Panc1 (cell line): Measurements from ENCODE around the gene RASD1.

ENCODE experiments used
- POLR2AphosphoS5 ChIP-seq: IDR thresholded peaks from 2 replicates; pipeline ENCODE4 v1.6.1; 2012; ENCODE audit warnings: mild to moderate bottlenecking, low read depth, low read length, moderate library complexity
- TF ChIP-seq, protein P1 (sequence below), 2 experiments: IDR thresholded peaks; 2 replicates each; pipeline ENCODE4 v1.6.1; 2011 to 2012; ENCODE audit warnings: low read depth in 2 of 2, control low read depth in 1 of 2, low read length in 1 of 2, mild to moderate bottlenecking in 1 of 2, moderate library complexity in 1 of 2; ENCODE audit not compliant: insufficient read depth in 1 of 2

DNA sequence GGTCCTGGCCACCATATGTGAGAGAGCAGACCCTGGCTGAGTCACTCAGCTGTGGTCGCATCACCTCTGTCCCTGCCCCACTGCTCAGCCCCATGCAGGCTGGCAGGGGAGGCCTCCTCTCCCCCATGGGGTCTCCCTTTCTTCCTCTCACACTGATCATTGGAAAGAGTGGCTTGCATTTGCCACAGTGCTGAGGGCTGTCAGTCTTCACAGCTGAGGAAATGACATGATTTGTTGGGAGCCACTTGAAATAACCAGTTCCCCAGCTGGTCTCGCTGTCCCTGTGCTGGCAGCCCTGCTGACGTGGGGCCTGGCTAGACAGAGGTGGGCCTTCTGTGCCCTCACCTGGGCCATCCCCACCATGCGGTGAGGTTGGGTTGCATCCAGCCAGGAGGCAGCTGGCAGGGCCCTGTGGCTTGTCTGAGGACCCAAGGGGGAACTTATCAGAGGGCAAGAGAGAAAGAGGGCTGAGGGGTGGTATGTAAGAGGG lies 49.5 kb downstream of the RASD1 start:
- TF ChIP-seq POLR2AphosphoS5 = no peak
- TF ChIP-seq, protein P1, sequence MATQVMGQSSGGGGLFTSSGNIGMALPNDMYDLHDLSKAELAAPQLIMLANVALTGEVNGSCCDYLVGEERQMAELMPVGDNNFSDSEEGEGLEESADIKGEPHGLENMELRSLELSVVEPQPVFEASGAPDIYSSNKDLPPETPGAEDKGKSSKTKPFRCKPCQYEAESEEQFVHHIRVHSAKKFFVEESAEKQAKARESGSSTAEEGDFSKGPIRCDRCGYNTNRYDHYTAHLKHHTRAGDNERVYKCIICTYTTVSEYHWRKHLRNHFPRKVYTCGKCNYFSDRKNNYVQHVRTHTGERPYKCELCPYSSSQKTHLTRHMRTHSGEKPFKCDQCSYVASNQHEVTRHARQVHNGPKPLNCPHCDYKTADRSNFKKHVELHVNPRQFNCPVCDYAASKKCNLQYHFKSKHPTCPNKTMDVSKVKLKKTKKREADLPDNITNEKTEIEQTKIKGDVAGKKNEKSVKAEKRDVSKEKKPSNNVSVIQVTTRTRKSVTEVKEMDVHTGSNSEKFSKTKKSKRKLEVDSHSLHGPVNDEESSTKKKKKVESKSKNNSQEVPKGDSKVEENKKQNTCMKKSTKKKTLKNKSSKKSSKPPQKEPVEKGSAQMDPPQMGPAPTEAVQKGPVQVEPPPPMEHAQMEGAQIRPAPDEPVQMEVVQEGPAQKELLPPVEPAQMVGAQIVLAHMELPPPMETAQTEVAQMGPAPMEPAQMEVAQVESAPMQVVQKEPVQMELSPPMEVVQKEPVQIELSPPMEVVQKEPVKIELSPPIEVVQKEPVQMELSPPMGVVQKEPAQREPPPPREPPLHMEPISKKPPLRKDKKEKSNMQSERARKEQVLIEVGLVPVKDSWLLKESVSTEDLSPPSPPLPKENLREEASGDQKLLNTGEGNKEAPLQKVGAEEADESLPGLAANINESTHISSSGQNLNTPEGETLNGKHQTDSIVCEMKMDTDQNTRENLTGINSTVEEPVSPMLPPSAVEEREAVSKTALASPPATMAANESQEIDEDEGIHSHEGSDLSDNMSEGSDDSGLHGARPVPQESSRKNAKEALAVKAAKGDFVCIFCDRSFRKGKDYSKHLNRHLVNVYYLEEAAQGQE (IDR thresholded peaks at IDR 0.05; ENCODE audit: insufficient read depth in 1 of 2, low read depth in 2 of 2, low read length in 1 of 2) = no peak
